HepG2 (cell line): Measurements from ENCODE around the gene NOSTRIN. TPM values are rescaled to one million over a fixed set of nuclear protein-coding genes. Genes with fewer than 3 reads are reported as not detected.
A peak's percentile ranks its signal among the peaks of the same experiment; 100 is the strongest.

Experiments used
- ATAC-seq: fragments of 200-7000 bp; cut with Tn5 transposase; 3 replicates; pipeline ENCODE4 v1.9.1; 2020; ENCODE audit warnings: mild to moderate bottlenecking, moderate library complexity
- BruUV-seq: library from RNA; stranded (reverse); fragments of 400-500 nt; replicated peaks from 2 replicates; lab custom pipeline; 2021; lab: Mats Ljungman, UMichigan
- CTCF ChIA-PET: fragments of 300-600 bp; formaldehyde crosslinking; extraction: SDS; loops from one replicate; lab custom pipeline; 2021; ENCODE audit warnings: low total read pairs, inconsistent platforms, low intra/inter-chr PET ratio; lab: Yijun Ruan, JAX
- POLR2A ChIA-PET: fragments of 350-600 bp; sonication (Branson Sonifier 250); formaldehyde crosslinking; loops from one replicate; lab custom pipeline; 2020; ENCODE audit warnings: antibody characterized with exemption, inconsistent platforms; lab: Yijun Ruan, JAX
- DNase-seq: peaks from one replicate; pipeline ENCODE4 v3.0.0-alpha.2; 2015; ENCODE audit warnings: low spot score
- FAIRE-seq: peaks from 3 replicates; lab custom pipeline; 2011; peaks lifted over from hg19 to GRCh38; lab: Jason Lieb, UNC
- H2AFZ ChIP-seq: one replicate; pipeline ENCODE4 v1.6.1; 2011; ENCODE audit warnings: low read length, inconsistent platforms
- H3K27ac ChIP-seq: fragments of 300-600 bp; 3 replicates; pipeline ENCODE4 v1.8.0; 2011; ENCODE audit warnings: mixed run types, mild to moderate bottlenecking, mixed read lengths, low read length, inconsistent platforms; ENCODE audit not compliant: insufficient read depth; ENCODE audit errors: extremely low read length
- H3K27me3 ChIP-seq, 2 experiments: fragments of 200-600 bp in 1 of 2; 2 replicates in 1 of 2; 3 replicates in 1 of 2; pipeline versions ENCODE4 v1.6.0 to v1.8.0; 2011; ENCODE audit warnings: low read length in 2 of 2, mild to moderate bottlenecking in 2 of 2, moderate library complexity in 2 of 2, inconsistent platforms in 1 of 2; ENCODE audit not compliant: insufficient read depth in 2 of 2, control insufficient read depth in 1 of 2
- H3K36me3 ChIP-seq, 2 experiments: fragments of 200-600 bp in 1 of 2; replicated peaks in 1 of 2; 2 replicates in 1 of 2; 3 replicates in 1 of 2; pipeline versions ENCODE4 v1.5.1 to v1.8.0; 2011; ENCODE audit warnings: low read length in 2 of 2, inconsistent platforms in 1 of 2; ENCODE audit not compliant: insufficient read depth in 2 of 2, control insufficient read depth in 1 of 2
- H3K4me1 ChIP-seq: 2 replicates; pipeline ENCODE4 v1.5.1; 2012; ENCODE audit warnings: low read length, inconsistent platforms; ENCODE audit not compliant: insufficient read depth
- H3K4me2 ChIP-seq: 2 replicates; pipeline ENCODE4 v1.6.0; 2011; ENCODE audit warnings: low read depth, low read length, inconsistent platforms
- H3K4me3 ChIP-seq, 3 experiments: fragments of 200-600 bp in 1 of 3; sonication (generic), shearing (Covaris generic) in 1 of 3; replicated peaks in 1 of 3; 2 replicates each; pipeline ENCODE4 v1.5.1; 2011 to 2016; ENCODE audit warnings: low read length in 3 of 3, inconsistent platforms in 2 of 3, low read depth in 2 of 3, mild to moderate bottlenecking in 2 of 3, control low read depth in 1 of 3, mixed read lengths in 1 of 3; ENCODE audit not compliant: insufficient read depth in 1 of 3
- H3K79me2 ChIP-seq: one replicate; pipeline ENCODE4 v1.6.1; 2011; ENCODE audit warnings: low read length, inconsistent platforms; ENCODE audit not compliant: insufficient read depth
- H3K9ac ChIP-seq: 2 replicates; pipeline ENCODE4 v1.6.0; 2011; ENCODE audit warnings: mild to moderate bottlenecking, low read depth, low read length, inconsistent platforms; ENCODE audit not compliant: insufficient read depth
- H3K9me3 ChIP-seq: 2 replicates; pipeline ENCODE4 v1.5.1; 2012; ENCODE audit warnings: mild to moderate bottlenecking, low read length
- H4K20me1 ChIP-seq: 2 replicates; pipeline ENCODE4 v1.6.0; 2011; ENCODE audit warnings: inconsistent platforms, mild to moderate bottlenecking, low read length, moderate library complexity; ENCODE audit not compliant: insufficient read depth
- CREB1 ChIP-seq, 2 experiments: fragments of 450-650 bp in 1 of 2; IDR thresholded peaks; 2 replicates each; pipeline ENCODE4 v1.6.1; 2016 to 2017; ENCODE audit warnings: control low read depth in 1 of 2, mild to moderate bottlenecking in 1 of 2, missing compliant biosample characterization in 1 of 2, missing genetic modification characterization in 1 of 2
- ETV5 ChIP-seq: IDR thresholded peaks from 2 replicates; pipeline ENCODE4 v1.6.1; 2018; ENCODE audit warnings: missing biosample characterization, missing genetic modification reagents, inconsistent platforms, borderline replicate concordance
- FOSL2 ChIP-seq: sonication (generic); formaldehyde crosslinking; IDR thresholded peaks from 2 replicates; pipeline ENCODE4 v1.4.0; 2020; ENCODE audit warnings: missing genetic modification reagents
- FOXA1 ChIP-seq, 2 experiments: fragments of 450-650 bp in 1 of 2; sonication (generic) in 1 of 2; formaldehyde crosslinking in 1 of 2; IDR thresholded peaks; 2 replicates each; pipeline versions ENCODE4 v1.4.0 to v1.6.1; 2016 to 2020; ENCODE audit warnings: missing genetic modification reagents in 1 of 2
- FOXA3 ChIP-seq: IDR thresholded peaks from 2 replicates; pipeline ENCODE4 v1.6.1; 2016; ENCODE audit warnings: missing genetic modification reagents, missing compliant biosample characterization
- FOXP1 ChIP-seq, 2 experiments: fragments of 450-650 bp in 1 of 2; IDR thresholded peaks; 2 replicates each; pipeline ENCODE4 v1.6.1; 2017 to 2018; ENCODE audit warnings: antibody characterized with exemption in 1 of 2
- GABPA ChIP-seq, 2 experiments: IDR thresholded peaks; 2 replicates each; pipeline ENCODE4 v1.6.1; 2011 to 2016; ENCODE audit warnings: low read depth in 2 of 2, low read length in 1 of 2, missing biosample characterization in 1 of 2, missing genetic modification characterization in 1 of 2
- GABPB1 ChIP-seq: IDR thresholded peaks from 2 replicates; pipeline ENCODE4 v1.6.1; 2016; ENCODE audit warnings: mild to moderate bottlenecking, missing genetic modification reagents, moderate library complexity, missing compliant biosample characterization
- SAP130 ChIP-seq: IDR thresholded peaks from 2 replicates; pipeline ENCODE4 v1.6.1; 2016; ENCODE audit warnings: low read depth
- ZNF232 ChIP-seq: sonication (generic); formaldehyde crosslinking; IDR thresholded peaks from 2 replicates; pipeline ENCODE4 v1.4.0; 2020; ENCODE audit warnings: missing genetic modification reagents, borderline replicate concordance
- WGBS: methylation state at CpG from one replicate; pipeline ENCODE4 v1.1.6; 2017; ENCODE audit warnings: low lambda C conversion rate; 5-methylcytosine and 5-hydroxymethylcytosine counted together
- in situ Hi-C: cut with HindIII; loops from 2 replicates; pipeline ENCODE4 v1.10.0; 2017; ENCODE audit warnings: low pct_unique_long_range_greater_than_20kb; ENCODE audit not compliant: extremely low pct_ligation_motif_present
- intact Hi-C: fragments of 100-400 bp; cut with micrococcal nuclease; formaldehyde crosslinking; loops from one replicate; pipeline ENCODE4 v1.10.0; 2022; ENCODE audit not compliant: unreplicated experiment
- polyA plus RNA-seq, 8 experiments: library from polyadenylated mRNA; depleted of rRNA in 3 of 8; stranded (reverse) in 7 of 8; unstranded in 1 of 8; fragments of >200 nt; fragmentation: Illumina TruSeq in 4 of 8; extraction: Trizol in 4 of 8; gene quantifications; 2 replicates each; pipeline versions ENCODE4 v1.2.1 to v1.2.3, GENCODE V29; 2011 to 2016; ENCODE audit warnings: low read depth in 4 of 8, missing spikeins in 1 of 8, mixed read lengths in 1 of 8; ENCODE audit not compliant: insufficient read depth in 1 of 8
- total RNA-seq, 5 experiments: library from RNA; depleted of rRNA; stranded (reverse); fragments of >200 nt; fragmentation: Illumina TruSeq; extraction: Trizol; gene quantifications; 2 replicates each; pipeline ENCODE4 v1.2.3, GENCODE V29; 2016; ENCODE audit warnings: low read depth in 1 of 5
- TF ChIP-seq, protein P1 (sequence below): sonication (generic); formaldehyde crosslinking; IDR thresholded peaks from 2 replicates; pipeline ENCODE4 v1.4.0; 2020; ENCODE audit warnings: mild to moderate bottlenecking, missing genetic modification reagents

NOSTRIN gene
- total and polyA plus RNA-seq, 2 of the 13 experiments (the other 11 are each of a cell fraction or from before 2014, with no cell fraction given): 0.22 TPM

DNA sequence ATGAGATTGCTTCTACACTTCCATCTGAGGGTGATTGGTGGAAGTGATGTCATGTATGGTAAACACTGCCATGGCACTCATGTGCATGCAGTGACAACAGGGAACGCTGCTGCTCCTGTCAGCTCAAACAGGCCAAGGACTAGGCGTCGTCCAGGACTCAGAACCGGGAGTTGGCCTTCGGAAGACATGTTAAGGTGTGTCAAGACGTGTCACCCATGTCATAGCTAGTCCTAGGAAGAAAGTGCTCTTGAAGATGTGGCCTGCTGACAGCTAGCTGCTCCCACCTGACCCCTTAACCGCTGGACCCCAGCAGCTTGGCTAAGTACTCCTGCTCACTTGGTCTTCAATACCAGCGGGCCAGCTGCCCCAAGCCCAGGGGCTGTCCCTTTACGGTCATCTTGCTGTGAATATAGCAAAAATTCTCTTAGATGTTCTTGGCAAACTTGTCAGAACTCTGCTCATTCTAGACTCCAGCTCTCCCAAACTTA lies 6.3 kb upstream of the NOSTRIN start:
- Histone ChIP-seq H3K79me2 (no peaks in the 10 kb centered on the region), H3K9me3 (no peaks in the 10 kb centered on the region), H3K27ac (no peak overlapping the region), H2AFZ (no peak overlapping the region), H3K4me2 (no peak overlapping the region), H3K4me1 (no peaks in the 10 kb centered on the region), H3K36me3 (no peaks in the 10 kb centered on the region), H3K27me3 (no peaks in the 10 kb centered on the region; a peak in 1 of 5 replicates), H4K20me1 (no peaks in the 10 kb centered on the region), H3K9ac (no peak overlapping the region), H3K4me3 (no peak overlapping the region)
- 26% methylated on average over 7 of the region's 9 CpGs for WGBS
- FAIRE-seq (peak; percentile 28), ATAC-seq (peak; percentile 75), DNase-seq (no peak)
- BruUV-seq: no TSS peak
- CTCF ChIA-PET: no interaction called here
- in situ Hi-C loops: no loop called here
- intact Hi-C loops: no loop called here
- TF ChIP-seq SAP130: peak; percentile 21; the same call in 1 of the 2 replicates
- TF ChIP-seq FOXA3 (CRISPR knock-in tag): peak; percentile 48; the same call in 1 of the 2 replicates
- peak; percentile 38; the same call in 1 of the 2 replicates for TF ChIP-seq ETV5
- no peak for TF ChIP-seq ZNF232 (CRISPR knock-in tag)
- 0 out of 2 replicates have a peak, but pooled peaks have one; percentile 3 for TF ChIP-seq CREB1 (IDR thresholded peaks at IDR 0.05)
- no peak for TF ChIP-seq CREB1 (CRISPR knock-in tag; IDR thresholded peaks at IDR 0.05)
- 0 out of 2 replicates have a peak, but pooled peaks have one; percentile 7 for TF ChIP-seq FOSL2
- TF ChIP-seq GABPB1: peak; percentile 41; the same call in 1 of the 2 replicates
- TF ChIP-seq GABPA (IDR thresholded peaks at IDR 0.05; ENCODE audit: low read depth, low read length): no peak
- 0 out of 2 replicates have a peak, but pooled peaks have one; percentile 15 for TF ChIP-seq GABPA (CRISPR knock-in tag; IDR thresholded peaks at IDR 0.05; ENCODE audit: low read depth)
- TF ChIP-seq FOXP1 (IDR thresholded peaks at IDR 0.05): no peak
- 0 out of 2 replicates have a peak, but pooled peaks have one; percentile 55 for TF ChIP-seq FOXP1 (CRISPR knock-in tag; IDR thresholded peaks at IDR 0.05)
- no peak for TF ChIP-seq FOXA1 (IDR thresholded peaks at IDR 0.05)
- TF ChIP-seq FOXA1 (CRISPR knock-in tag; IDR thresholded peaks at IDR 0.05): peak; percentile 63
- TF ChIP-seq, protein P1, sequence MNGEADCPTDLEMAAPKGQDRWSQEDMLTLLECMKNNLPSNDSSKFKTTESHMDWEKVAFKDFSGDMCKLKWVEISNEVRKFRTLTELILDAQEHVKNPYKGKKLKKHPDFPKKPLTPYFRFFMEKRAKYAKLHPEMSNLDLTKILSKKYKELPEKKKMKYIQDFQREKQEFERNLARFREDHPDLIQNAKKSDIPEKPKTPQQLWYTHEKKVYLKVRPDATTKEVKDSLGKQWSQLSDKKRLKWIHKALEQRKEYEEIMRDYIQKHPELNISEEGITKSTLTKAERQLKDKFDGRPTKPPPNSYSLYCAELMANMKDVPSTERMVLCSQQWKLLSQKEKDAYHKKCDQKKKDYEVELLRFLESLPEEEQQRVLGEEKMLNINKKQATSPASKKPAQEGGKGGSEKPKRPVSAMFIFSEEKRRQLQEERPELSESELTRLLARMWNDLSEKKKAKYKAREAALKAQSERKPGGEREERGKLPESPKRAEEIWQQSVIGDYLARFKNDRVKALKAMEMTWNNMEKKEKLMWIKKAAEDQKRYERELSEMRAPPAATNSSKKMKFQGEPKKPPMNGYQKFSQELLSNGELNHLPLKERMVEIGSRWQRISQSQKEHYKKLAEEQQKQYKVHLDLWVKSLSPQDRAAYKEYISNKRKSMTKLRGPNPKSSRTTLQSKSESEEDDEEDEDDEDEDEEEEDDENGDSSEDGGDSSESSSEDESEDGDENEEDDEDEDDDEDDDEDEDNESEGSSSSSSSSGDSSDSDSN (CRISPR knock-in tag): no peak
- POLR2A ChIA-PET: no interaction called here
